ENCODE data around the gene MED15. TPM values are rescaled to one million over a fixed set of nuclear protein-coding genes. Genes with fewer than 3 reads are reported as not detected.

MED15 gene
- total RNA-seq, 1 experiment from 2014 or later: 94.7 TPM

GRCh38 chr22:20621162-20621561, 113.8 kb downstream of the MED15 start:
- no peaks in the 10 kb centered on the region for H3K9me3 ChIP-seq
- DNase-seq: no peak
- Mint-ChIP-seq H3K27me3 (ENCODE audit: insufficient read depth, unreplicated experiment) (no peaks in the 10 kb centered on the region), H3K36me3 (ENCODE audit: insufficient read depth, unreplicated experiment) (no peaks in the 10 kb centered on the region), H3K27ac (ENCODE audit: unreplicated experiment) (no peak overlapping the region), H3K4me3 (ENCODE audit: unreplicated experiment) (no peak overlapping the region), H3K4me1 (ENCODE audit: low read depth, unreplicated experiment) (no peaks in the 10 kb centered on the region), H3K9me3 (ENCODE audit: unreplicated experiment) (no peaks in the 10 kb centered on the region)
- no peak for TF ChIP-seq CTCF (IDR thresholded peaks at IDR 0.05; ENCODE audit: insufficient read depth in 1 of 2, low read depth in 1 of 2, low read length in 1 of 2, severe bottlenecking in 1 of 2, unreplicated experiment in 1 of 2)
- H3K4me1 ChIP-seq: no peaks in the 10 kb centered on the region
- intact Hi-C loops (cut with micrococcal nuclease; ENCODE audit: unreplicated experiment): no loop called here
- no TSS peak for BruUV-seq (replicated peaks)
- no peak overlapping the region for H3K4me3 ChIP-seq (ENCODE audit: low read depth, low read length)
- CTCF ChIA-PET: no interaction called here
- no peaks in the 10 kb centered on the region for H3K27me3 ChIP-seq (replicated peaks; ENCODE audit: control insufficient read depth, insufficient read depth, low read length)
- POLR2A ChIA-PET: no interaction called here
- H3K36me3 ChIP-seq (ENCODE audit: control insufficient read depth, insufficient read depth, low read length): no peaks in the 10 kb centered on the region

GRCh38 chr22:20622650-20623339, 115.4 kb downstream of the MED15 start:
- no TSS peak for BruUV-seq (replicated peaks)
- POLR2A ChIA-PET: no interaction called here
- intact Hi-C loops (cut with micrococcal nuclease; ENCODE audit: unreplicated experiment): no loop called here
- no peaks in the 10 kb centered on the region for H3K4me1 ChIP-seq
- H3K27ac Mint-ChIP-seq (ENCODE audit: unreplicated experiment): no peak overlapping the region
- H3K27me3 ChIP-seq (replicated peaks; ENCODE audit: control insufficient read depth, insufficient read depth, low read length): no peaks in the 10 kb centered on the region
- H3K4me3 ChIP-seq (ENCODE audit: low read depth, low read length): no peak overlapping the region
- no peak overlapping the region for H3K4me3 Mint-ChIP-seq (ENCODE audit: unreplicated experiment)
- no peak for TF ChIP-seq CTCF (IDR thresholded peaks at IDR 0.05; ENCODE audit: insufficient read depth in 1 of 2, low read depth in 1 of 2, low read length in 1 of 2, severe bottlenecking in 1 of 2, unreplicated experiment in 1 of 2)
- no peaks in the 10 kb centered on the region for H3K4me1 Mint-ChIP-seq (ENCODE audit: low read depth, unreplicated experiment)
- H3K36me3 Mint-ChIP-seq (ENCODE audit: insufficient read depth, unreplicated experiment): no peaks in the 10 kb centered on the region
- no peaks in the 10 kb centered on the region for H3K36me3 ChIP-seq (ENCODE audit: control insufficient read depth, insufficient read depth, low read length)
- DNase-seq: no peak
- no peaks in the 10 kb centered on the region for H3K27me3 Mint-ChIP-seq (ENCODE audit: insufficient read depth, unreplicated experiment)
- no peaks in the 10 kb centered on the region for H3K9me3 ChIP-seq
- CTCF ChIA-PET: no interaction called here
- H3K9me3 Mint-ChIP-seq (ENCODE audit: unreplicated experiment): no peaks in the 10 kb centered on the region

- H3K36me3 Mint-ChIP-seq (ENCODE audit: insufficient read depth, unreplicated experiment): no peaks in the 10 kb centered on the region
- no peaks in the 10 kb centered on the region for H3K27me3 ChIP-seq (replicated peaks; ENCODE audit: control insufficient read depth, insufficient read depth, low read length)
- no peak for DNase-seq
- TF ChIP-seq CTCF (IDR thresholded peaks at IDR 0.05; ENCODE audit: insufficient read depth in 1 of 2, low read depth in 1 of 2, low read length in 1 of 2, severe bottlenecking in 1 of 2, unreplicated experiment in 1 of 2): no peak
- H3K36me3 ChIP-seq (ENCODE audit: control insufficient read depth, insufficient read depth, low read length): no peaks in the 10 kb centered on the region
- no peak overlapping the region for H3K4me3 Mint-ChIP-seq (ENCODE audit: unreplicated experiment)
- H3K27ac Mint-ChIP-seq (ENCODE audit: unreplicated experiment): no peak overlapping the region
- H3K27me3 Mint-ChIP-seq (ENCODE audit: insufficient read depth, unreplicated experiment): no peaks in the 10 kb centered on the region
- CTCF ChIA-PET: interaction anchor here (0.6 kb wide), 2 partner anchors 39 to 485 kb away, joined by 3 to 4 read pairs; no protein-coding TSS in a partner anchor
- no peaks in the 10 kb centered on the region for H3K4me1 Mint-ChIP-seq (ENCODE audit: low read depth, unreplicated experiment)
- H3K4me1 ChIP-seq: no peaks in the 10 kb centered on the region
- intact Hi-C loops (cut with micrococcal nuclease; ENCODE audit: unreplicated experiment): no loop called here
- H3K4me3 ChIP-seq (ENCODE audit: low read depth, low read length): no peak overlapping the region
- H3K9me3 ChIP-seq: no peaks in the 10 kb centered on the region
- H3K9me3 Mint-ChIP-seq (ENCODE audit: unreplicated experiment): no peaks in the 10 kb centered on the region
- no TSS peak for BruUV-seq (replicated peaks)
- POLR2A ChIA-PET: no interaction called here
These were observed 116.8 kb downstream of the MED15 start for GRCh38 chr22:20624161-20624616.

Data from Caco-2 (cell line).